HepG2 (cell line): ENCODE results near the gene ELOVL2. TPM values are rescaled to one million over a fixed set of nuclear protein-coding genes. Genes with fewer than 3 reads are reported as not detected.

Experiments
- CREB1 ChIP-seq, 2 experiments: fragments of 450-650 bp in 1 of 2; IDR thresholded peaks; 2 replicates each; pipeline ENCODE4 v1.6.1; 2016 to 2017; ENCODE audit warnings: control low read depth in 1 of 2, mild to moderate bottlenecking in 1 of 2, missing compliant biosample characterization in 1 of 2, missing genetic modification characterization in 1 of 2
- FOSL1 ChIP-seq: sonication (generic); formaldehyde crosslinking; IDR thresholded peaks from 2 replicates; pipeline ENCODE4 v1.9.0; 2021; ENCODE audit warnings: missing genetic modification reagents, borderline replicate concordance
- FOXO1 ChIP-seq: sonication (generic); formaldehyde crosslinking; IDR thresholded peaks from 2 replicates; pipeline ENCODE4 v1.4.0; 2020; ENCODE audit warnings: missing genetic modification reagents
- ISL2 ChIP-seq: sonication (generic); formaldehyde crosslinking; IDR thresholded peaks from 2 replicates; pipeline ENCODE4 v1.5.0; 2020; ENCODE audit warnings: missing genetic modification reagents
- KDM6A ChIP-seq: IDR thresholded peaks from 2 replicates; pipeline ENCODE4 v1.6.1; 2016; ENCODE audit warnings: low read depth
- KLF16 ChIP-seq, 2 experiments: sonication (generic) in 1 of 2; formaldehyde crosslinking in 1 of 2; IDR thresholded peaks; 2 replicates each; pipeline versions ENCODE4 v1.6.1 to v1.8.0; 2016 to 2023; ENCODE audit warnings: missing genetic modification reagents in 2 of 2, missing compliant biosample characterization in 1 of 2
- KLF9 ChIP-seq: IDR thresholded peaks from 2 replicates; pipeline ENCODE4 v1.6.1; 2016; ENCODE audit warnings: low read depth
- LCORL ChIP-seq, 2 experiments: fragments of 450-650 bp in 1 of 2; sonication (generic) in 1 of 2; formaldehyde crosslinking in 1 of 2; IDR thresholded peaks; 2 replicates each; pipeline versions ENCODE4 v1.5.0 to v1.6.1; 2017 to 2020; ENCODE audit warnings: antibody characterized with exemption in 1 of 2, missing genetic modification reagents in 1 of 2
- MIER3 ChIP-seq: IDR thresholded peaks from 2 replicates; pipeline ENCODE4 v1.6.1; 2016; ENCODE audit warnings: missing compliant biosample characterization, borderline replicate concordance
- RARA ChIP-seq: IDR thresholded peaks from 2 replicates; pipeline ENCODE4 v1.6.1; 2016; ENCODE audit warnings: missing genetic modification reagents, missing compliant biosample characterization
- RORA ChIP-seq: sonication (generic); formaldehyde crosslinking; IDR thresholded peaks from 2 replicates; pipeline ENCODE4 v1.5.0; 2020; ENCODE audit warnings: mild to moderate bottlenecking, missing genetic modification reagents, moderate library complexity
- ZNF143 ChIP-seq: sonication (generic); formaldehyde crosslinking; IDR thresholded peaks from 2 replicates; pipeline ENCODE4 v1.4.0; 2020; ENCODE audit warnings: missing genetic modification reagents
- ZNF30 ChIP-seq: sonication (generic); formaldehyde crosslinking; IDR thresholded peaks from 2 replicates; pipeline ENCODE4 v1.5.0; 2020; ENCODE audit warnings: mild to moderate bottlenecking, missing genetic modification reagents
- ZNF792 ChIP-seq: IDR thresholded peaks from 2 replicates; pipeline ENCODE4 v1.6.1; 2016
- polyA plus RNA-seq, 8 experiments: library from polyadenylated mRNA; depleted of rRNA in 3 of 8; stranded (reverse) in 7 of 8; unstranded in 1 of 8; fragments of >200 nt; fragmentation: Illumina TruSeq in 4 of 8; extraction: Trizol in 4 of 8; gene quantifications; 2 replicates each; pipeline versions ENCODE4 v1.2.1 to v1.2.3, GENCODE V29; 2011 to 2016; ENCODE audit warnings: low read depth in 4 of 8, missing spikeins in 1 of 8, mixed read lengths in 1 of 8; ENCODE audit not compliant: insufficient read depth in 1 of 8
- total RNA-seq, 5 experiments: library from RNA; depleted of rRNA; stranded (reverse); fragments of >200 nt; fragmentation: Illumina TruSeq; extraction: Trizol; gene quantifications; 2 replicates each; pipeline ENCODE4 v1.2.3, GENCODE V29; 2016; ENCODE audit warnings: low read depth in 1 of 5
- TF ChIP-seq, protein P1 (sequence below): sonication (generic); formaldehyde crosslinking; conservative IDR thresholded peaks from 2 replicates; pipeline ENCODE4 v1.4.0; 2020; ENCODE audit warnings: mild to moderate bottlenecking, missing genetic modification reagents, moderate library complexity
- TF ChIP-seq, protein P2 (sequence below): IDR thresholded peaks from 2 replicates; pipeline ENCODE4 v1.6.1; 2016
- TF ChIP-seq, protein P3 (sequence below): sonication (generic); formaldehyde crosslinking; IDR thresholded peaks from 2 replicates; pipeline ENCODE4 v1.8.0; 2022; ENCODE audit warnings: mild to moderate bottlenecking, missing genetic modification reagents
- TF ChIP-seq, protein P4 (sequence below): IDR thresholded peaks from 2 replicates; pipeline ENCODE4 v1.6.1; 2018; ENCODE audit warnings: missing genetic modification reagents, mild to moderate bottlenecking, missing compliant biosample characterization
- TF ChIP-seq, protein P5 (sequence below): sonication (generic); formaldehyde crosslinking; IDR thresholded peaks from 2 replicates; pipeline ENCODE4 v1.4.0; 2020; ENCODE audit warnings: missing genetic modification reagents, borderline replicate concordance

ELOVL2 gene
- total and polyA plus RNA-seq, 2 of the 13 experiments (the other 11 are each of a cell fraction or from before 2014, with no cell fraction given), result 43.6 to 65.4 TPM

DNA sequence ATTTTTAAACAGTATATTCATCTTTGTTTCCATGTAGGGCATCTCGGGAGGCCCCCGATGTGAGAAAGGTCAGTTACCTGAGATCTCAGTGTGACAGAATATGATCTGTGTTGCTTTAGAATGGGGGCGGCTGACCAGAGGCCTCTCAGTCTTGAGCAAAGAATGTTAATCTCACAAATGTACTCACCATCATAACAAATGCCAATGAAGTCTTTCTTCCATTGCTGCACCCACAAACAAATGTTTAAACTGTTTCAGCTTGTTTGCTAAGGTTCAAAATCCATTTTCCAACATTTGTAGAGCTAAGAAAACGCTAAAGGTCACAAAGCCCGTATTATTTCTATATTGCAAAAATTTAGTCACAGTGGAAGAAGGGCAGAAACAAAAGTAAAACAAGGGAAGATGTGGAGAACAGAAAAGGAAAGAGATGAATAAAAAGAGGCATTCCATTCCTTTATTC is 31.8 kb downstream of the ELOVL2 start (continued):
- TF ChIP-seq, protein P1, sequence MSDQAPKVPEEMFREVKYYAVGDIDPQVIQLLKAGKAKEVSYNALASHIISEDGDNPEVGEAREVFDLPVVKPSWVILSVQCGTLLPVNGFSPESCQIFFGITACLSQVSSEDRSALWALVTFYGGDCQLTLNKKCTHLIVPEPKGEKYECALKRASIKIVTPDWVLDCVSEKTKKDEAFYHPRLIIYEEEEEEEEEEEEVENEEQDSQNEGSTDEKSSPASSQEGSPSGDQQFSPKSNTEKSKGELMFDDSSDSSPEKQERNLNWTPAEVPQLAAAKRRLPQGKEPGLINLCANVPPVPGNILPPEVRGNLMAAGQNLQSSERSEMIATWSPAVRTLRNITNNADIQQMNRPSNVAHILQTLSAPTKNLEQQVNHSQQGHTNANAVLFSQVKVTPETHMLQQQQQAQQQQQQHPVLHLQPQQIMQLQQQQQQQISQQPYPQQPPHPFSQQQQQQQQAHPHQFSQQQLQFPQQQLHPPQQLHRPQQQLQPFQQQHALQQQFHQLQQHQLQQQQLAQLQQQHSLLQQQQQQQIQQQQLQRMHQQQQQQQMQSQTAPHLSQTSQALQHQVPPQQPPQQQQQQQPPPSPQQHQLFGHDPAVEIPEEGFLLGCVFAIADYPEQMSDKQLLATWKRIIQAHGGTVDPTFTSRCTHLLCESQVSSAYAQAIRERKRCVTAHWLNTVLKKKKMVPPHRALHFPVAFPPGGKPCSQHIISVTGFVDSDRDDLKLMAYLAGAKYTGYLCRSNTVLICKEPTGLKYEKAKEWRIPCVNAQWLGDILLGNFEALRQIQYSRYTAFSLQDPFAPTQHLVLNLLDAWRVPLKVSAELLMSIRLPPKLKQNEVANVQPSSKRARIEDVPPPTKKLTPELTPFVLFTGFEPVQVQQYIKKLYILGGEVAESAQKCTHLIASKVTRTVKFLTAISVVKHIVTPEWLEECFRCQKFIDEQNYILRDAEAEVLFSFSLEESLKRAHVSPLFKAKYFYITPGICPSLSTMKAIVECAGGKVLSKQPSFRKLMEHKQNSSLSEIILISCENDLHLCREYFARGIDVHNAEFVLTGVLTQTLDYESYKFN (CRISPR knock-in tag), result peak; percentile 99
- TF ChIP-seq KLF9 (CRISPR knock-in tag) (0 out of 2 replicates have a peak, but pooled peaks have one; percentile 43), ISL2 (peak; percentile 96), ZNF792 (0 out of 2 replicates have a peak, but pooled peaks have one; percentile 74), LCORL (IDR thresholded peaks at IDR 0.05) (peak; percentile 50; the same call in 1 of the 2 replicates), LCORL (CRISPR knock-in tag; IDR thresholded peaks at IDR 0.05) (peak; percentile 50; the same call in 1 of the 2 replicates), MIER3 (CRISPR knock-in tag) (peak; percentile 77; the same call in 1 of the 2 replicates), KDM6A (peak; percentile 98), KLF16 (CRISPR knock-in tag; IDR thresholded peaks at IDR 0.05) (peak in 1 of 2 experiments; percentile 83; a peak in 1 of 4 replicates), CREB1 (IDR thresholded peaks at IDR 0.05) (no peak), CREB1 (CRISPR knock-in tag; IDR thresholded peaks at IDR 0.05) (peak; percentile 73; the same call in 1 of the 2 replicates), RORA (CRISPR knock-in tag) (0 out of 2 replicates have a peak, but pooled peaks have one; percentile 3), RARA (CRISPR knock-in tag) (peak; percentile 84), ZNF143 (CRISPR knock-in tag) (0 out of 2 replicates have a peak, but pooled peaks have one; percentile 33), FOSL1 (CRISPR knock-in tag) (peak; percentile 57; the same call in 1 of the 2 replicates), FOXO1 (CRISPR knock-in tag) (peak; percentile 93), ZNF30 (CRISPR knock-in tag) (no peak)
- TF ChIP-seq, protein P2, sequence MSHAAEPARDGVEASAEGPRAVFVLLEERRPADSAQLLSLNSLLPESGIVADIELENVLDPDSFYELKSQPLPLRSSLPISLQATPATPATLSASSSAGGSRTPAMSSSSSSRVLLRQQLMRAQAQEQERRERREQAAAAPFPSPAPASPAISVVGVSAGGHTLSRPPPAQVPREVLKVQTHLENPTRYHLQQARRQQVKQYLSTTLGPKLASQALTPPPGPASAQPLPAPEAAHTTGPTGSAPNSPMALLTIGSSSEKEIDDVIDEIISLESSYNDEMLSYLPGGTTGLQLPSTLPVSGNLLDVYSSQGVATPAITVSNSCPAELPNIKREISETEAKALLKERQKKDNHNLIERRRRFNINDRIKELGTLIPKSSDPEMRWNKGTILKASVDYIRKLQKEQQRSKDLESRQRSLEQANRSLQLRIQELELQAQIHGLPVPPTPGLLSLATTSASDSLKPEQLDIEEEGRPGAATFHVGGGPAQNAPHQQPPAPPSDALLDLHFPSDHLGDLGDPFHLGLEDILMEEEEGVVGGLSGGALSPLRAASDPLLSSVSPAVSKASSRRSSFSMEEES, result peak; percentile 73; the same call in 1 of the 2 replicates
- TF ChIP-seq, protein P3, sequence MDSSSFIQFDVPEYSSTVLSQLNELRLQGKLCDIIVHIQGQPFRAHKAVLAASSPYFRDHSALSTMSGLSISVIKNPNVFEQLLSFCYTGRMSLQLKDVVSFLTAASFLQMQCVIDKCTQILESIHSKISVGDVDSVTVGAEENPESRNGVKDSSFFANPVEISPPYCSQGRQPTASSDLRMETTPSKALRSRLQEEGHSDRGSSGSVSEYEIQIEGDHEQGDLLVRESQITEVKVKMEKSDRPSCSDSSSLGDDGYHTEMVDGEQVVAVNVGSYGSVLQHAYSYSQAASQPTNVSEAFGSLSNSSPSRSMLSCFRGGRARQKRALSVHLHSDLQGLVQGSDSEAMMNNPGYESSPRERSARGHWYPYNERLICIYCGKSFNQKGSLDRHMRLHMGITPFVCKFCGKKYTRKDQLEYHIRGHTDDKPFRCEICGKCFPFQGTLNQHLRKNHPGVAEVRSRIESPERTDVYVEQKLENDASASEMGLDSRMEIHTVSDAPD (CRISPR knock-in tag), result peak; percentile 53; the same call in 1 of the 2 replicates
- TF ChIP-seq, protein P4, sequence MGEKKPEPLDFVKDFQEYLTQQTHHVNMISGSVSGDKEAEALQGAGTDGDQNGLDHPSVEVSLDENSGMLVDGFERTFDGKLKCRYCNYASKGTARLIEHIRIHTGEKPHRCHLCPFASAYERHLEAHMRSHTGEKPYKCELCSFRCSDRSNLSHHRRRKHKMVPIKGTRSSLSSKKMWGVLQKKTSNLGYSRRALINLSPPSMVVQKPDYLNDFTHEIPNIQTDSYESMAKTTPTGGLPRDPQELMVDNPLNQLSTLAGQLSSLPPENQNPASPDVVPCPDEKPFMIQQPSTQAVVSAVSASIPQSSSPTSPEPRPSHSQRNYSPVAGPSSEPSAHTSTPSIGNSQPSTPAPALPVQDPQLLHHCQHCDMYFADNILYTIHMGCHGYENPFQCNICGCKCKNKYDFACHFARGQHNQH (CRISPR knock-in tag), result no peak
- TF ChIP-seq, protein P5, sequence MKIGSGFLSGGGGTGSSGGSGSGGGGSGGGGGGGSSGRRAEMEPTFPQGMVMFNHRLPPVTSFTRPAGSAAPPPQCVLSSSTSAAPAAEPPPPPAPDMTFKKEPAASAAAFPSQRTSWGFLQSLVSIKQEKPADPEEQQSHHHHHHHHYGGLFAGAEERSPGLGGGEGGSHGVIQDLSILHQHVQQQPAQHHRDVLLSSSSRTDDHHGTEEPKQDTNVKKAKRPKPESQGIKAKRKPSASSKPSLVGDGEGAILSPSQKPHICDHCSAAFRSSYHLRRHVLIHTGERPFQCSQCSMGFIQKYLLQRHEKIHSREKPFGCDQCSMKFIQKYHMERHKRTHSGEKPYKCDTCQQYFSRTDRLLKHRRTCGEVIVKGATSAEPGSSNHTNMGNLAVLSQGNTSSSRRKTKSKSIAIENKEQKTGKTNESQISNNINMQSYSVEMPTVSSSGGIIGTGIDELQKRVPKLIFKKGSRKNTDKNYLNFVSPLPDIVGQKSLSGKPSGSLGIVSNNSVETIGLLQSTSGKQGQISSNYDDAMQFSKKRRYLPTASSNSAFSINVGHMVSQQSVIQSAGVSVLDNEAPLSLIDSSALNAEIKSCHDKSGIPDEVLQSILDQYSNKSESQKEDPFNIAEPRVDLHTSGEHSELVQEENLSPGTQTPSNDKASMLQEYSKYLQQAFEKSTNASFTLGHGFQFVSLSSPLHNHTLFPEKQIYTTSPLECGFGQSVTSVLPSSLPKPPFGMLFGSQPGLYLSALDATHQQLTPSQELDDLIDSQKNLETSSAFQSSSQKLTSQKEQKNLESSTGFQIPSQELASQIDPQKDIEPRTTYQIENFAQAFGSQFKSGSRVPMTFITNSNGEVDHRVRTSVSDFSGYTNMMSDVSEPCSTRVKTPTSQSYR (CRISPR knock-in tag), result peak; percentile 87
